ENCODE results near the gene KLK8.

DNA sequence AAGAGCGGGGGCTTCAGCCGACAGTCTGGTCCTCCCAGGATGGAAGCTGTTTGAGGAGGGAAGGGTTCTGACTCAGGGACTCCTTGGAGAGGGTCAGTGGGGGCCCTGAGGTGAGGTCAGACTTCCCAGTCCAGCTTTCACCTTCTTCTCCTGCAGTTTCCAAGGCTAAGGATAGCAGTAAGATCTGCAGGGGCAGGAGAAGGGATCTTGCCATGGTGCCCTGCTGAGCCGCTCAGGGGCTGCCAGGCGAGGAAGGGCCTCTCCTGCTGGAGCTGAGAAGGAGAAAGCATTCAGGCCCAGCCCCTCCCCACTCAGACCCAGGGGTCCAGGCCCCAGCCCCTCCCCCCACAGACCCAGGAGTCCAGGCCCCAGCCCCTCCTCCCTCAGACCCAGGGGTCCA lies 19.2 kb downstream of the KLK8 start:
- TF ChIP-seq EZH2 (IDR thresholded peaks at IDR 0.05) = no peak
- TF ChIP-seq POLR2AphosphoS5 (IDR thresholded peaks at IDR 0.05; ENCODE audit: borderline replicate concordance, low read depth, low read length) = no peak

Data from SK-N-MC (cell line).